Lower lobe of right lung (tissue), 2 donors: Measurements from ENCODE around the gene TPP1. TPM values are rescaled to one million over a fixed set of nuclear protein-coding genes. Genes with fewer than 3 reads are reported as not detected.

Source experiments
- ATAC-seq, 2 donors: fragments of 200-7000 bp; cut with Tn5 transposase; one replicate each; pipeline ENCODE4 v1.9.1; 2020 to 2022; ENCODE audit warnings: mild to moderate bottlenecking in 2 of 2, moderate library complexity in 2 of 2
- DNase-seq: peaks from one replicate; pipeline ENCODE4 v3.0.0-alpha.2; 2020
- H3K27ac ChIP-seq: fragments of 200-600 bp; one replicate; pipeline ENCODE4 v1.8.0; 2022
- H3K27me3 ChIP-seq: fragments of 200-600 bp; one replicate; pipeline ENCODE4 v1.8.0; 2022; ENCODE audit warnings: low read depth
- H3K36me3 ChIP-seq: fragments of 200-600 bp; one replicate; pipeline ENCODE4 v1.8.0; 2022; ENCODE audit warnings: mild to moderate bottlenecking
- H3K4me1 ChIP-seq: fragments of 200-600 bp; one replicate; pipeline ENCODE4 v1.8.0; 2022
- H3K4me3 ChIP-seq: fragments of 200-600 bp; one replicate; pipeline ENCODE4 v1.8.0; 2022; ENCODE audit warnings: mild to moderate bottlenecking
- H3K9me3 ChIP-seq: fragments of 200-600 bp; one replicate; pipeline ENCODE4 v1.8.0; 2022
- intact Hi-C: fragments of 100-400 bp; cut with DNase I; formaldehyde crosslinking; loops from one replicate; pipeline ENCODE4 v1.11.0; 2022
- total RNA-seq: library from RNA; stranded (reverse); fragmentation: NEBNext Ultra II Directional; extraction: Animal tissue kit (Norgen Biotek cat#: 25700); gene quantifications from one replicate; pipeline ENCODE4 v1.2.1, GENCODE V29; 2021
- TF ChIP-seq, protein P1 (sequence below): fragments of 200-600 bp; IDR thresholded peaks from one replicate; pipeline ENCODE4 v1.8.0; 2022; ENCODE audit warnings: antibody characterized with exemption, mild to moderate bottlenecking
- donor health status: DM: no; HTN: yes; CAD: no; lungs with severe emphysema.

TPP1 gene
- total RNA-seq, 1 donor from 2014 or later = 231 TPM

DNA sequence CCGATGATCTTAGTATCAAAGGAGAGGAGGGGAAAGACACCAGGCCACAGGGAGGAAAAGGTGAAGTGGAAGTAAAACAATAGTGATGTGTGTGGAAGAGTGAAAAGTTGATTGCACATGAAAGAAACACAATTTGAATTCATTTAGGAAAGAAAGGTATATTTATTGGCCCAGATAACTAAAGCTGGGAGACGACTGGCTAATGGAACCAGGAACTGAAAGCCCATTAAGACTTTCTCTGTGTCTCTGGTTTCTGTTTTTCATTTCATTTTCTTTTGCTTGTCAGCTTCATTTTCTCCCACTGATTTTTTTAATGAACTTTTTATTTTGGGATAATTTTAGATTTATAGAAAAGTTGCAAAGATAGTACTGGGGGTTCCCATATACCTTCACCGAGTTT lies 41.5 kb upstream of the TPP1 start:
- Histone ChIP-seq H3K9me3 (no peaks in the 10 kb centered on the region), H3K27me3 (no peaks in the 10 kb centered on the region), H3K27ac (no peak overlapping the region), H3K36me3 (no peaks in the 10 kb centered on the region), H3K4me1 (no peaks in the 10 kb centered on the region), H3K4me3 (no peak overlapping the region)
- ATAC-seq = no peak
- TF ChIP-seq, protein P1, sequence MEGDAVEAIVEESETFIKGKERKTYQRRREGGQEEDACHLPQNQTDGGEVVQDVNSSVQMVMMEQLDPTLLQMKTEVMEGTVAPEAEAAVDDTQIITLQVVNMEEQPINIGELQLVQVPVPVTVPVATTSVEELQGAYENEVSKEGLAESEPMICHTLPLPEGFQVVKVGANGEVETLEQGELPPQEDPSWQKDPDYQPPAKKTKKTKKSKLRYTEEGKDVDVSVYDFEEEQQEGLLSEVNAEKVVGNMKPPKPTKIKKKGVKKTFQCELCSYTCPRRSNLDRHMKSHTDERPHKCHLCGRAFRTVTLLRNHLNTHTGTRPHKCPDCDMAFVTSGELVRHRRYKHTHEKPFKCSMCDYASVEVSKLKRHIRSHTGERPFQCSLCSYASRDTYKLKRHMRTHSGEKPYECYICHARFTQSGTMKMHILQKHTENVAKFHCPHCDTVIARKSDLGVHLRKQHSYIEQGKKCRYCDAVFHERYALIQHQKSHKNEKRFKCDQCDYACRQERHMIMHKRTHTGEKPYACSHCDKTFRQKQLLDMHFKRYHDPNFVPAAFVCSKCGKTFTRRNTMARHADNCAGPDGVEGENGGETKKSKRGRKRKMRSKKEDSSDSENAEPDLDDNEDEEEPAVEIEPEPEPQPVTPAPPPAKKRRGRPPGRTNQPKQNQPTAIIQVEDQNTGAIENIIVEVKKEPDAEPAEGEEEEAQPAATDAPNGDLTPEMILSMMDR = no peak
- DNase-seq = no peak
- intact Hi-C loops = no loop called here

DNA sequence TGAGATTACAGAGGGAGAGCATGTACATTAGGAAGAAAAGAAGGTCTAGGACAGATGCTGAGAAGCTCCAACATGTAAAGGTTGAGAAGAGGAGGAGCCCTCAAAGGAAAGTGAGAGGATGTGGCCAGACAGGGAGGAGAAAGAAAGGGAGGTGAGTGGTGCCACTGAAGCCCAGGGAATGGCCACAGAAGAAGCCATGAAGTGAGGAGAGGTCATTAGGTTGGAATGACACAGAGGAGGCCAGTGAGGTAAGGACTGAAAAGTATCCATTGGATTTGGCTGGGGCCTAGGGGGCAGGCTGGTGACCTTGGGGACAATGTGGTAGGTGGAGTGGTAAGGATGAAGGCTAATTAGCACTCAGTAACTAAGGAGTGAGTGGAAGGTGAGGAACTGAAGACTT lies 39.4 kb upstream of the TPP1 start:
- ATAC-seq (no peak), DNase-seq (no peak)
- H3K27me3 ChIP-seq = no peaks in the 10 kb centered on the region
- no peaks in the 10 kb centered on the region for H3K9me3 ChIP-seq
- TF ChIP-seq, protein P1 = no peak
- no peak overlapping the region for H3K27ac ChIP-seq
- no peaks in the 10 kb centered on the region for H3K36me3 ChIP-seq
- intact Hi-C loops = no loop called here
- H3K4me3 ChIP-seq = no peak overlapping the region
- H3K4me1 ChIP-seq = peaks cover 6% of the 10 kb centered on the region

DNA sequence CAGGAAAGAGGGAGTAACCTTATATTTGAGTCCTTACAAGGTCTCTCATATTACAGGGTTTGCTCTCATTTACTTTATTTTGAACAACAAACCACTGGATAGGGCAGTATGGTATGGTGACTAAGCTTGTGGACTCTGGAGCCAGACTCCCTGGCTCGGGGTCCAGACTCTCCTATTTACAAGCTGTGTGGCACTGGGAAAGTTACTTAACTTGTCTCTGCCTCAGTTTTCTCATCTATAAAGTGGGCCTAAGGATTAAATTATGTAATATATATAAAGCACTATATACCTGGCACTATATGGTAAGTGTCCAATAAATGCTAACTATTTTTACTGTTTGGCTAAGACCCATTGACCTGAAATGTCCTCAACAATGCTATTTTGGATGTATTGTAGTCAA lies 38.1 kb upstream of the TPP1 start:
- no peak for DNase-seq
- H3K4me1 ChIP-seq = peaks cover 6% of the 10 kb centered on the region
- TF ChIP-seq, protein P1 = no peak

DNA sequence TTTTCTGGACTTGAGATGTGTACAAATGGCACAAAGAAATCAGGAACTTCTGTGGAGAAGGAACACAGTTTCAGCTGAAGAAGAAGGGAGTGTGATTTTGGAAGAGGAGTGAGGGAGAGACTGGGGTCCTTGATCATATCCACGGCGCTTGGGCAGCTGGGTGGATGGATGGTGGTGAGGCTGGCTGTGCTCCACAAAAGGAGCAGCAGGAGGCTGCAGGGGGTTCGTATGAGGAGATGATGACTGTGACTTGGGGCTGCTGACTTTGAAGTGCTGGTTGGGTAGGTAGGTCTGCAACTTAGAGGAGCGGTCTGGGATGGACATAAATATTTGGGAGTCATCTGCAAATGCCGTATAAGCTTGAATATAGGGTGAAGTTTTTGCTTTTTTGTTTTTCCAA lies 37.7 kb upstream of the TPP1 start:
- Histone ChIP-seq H3K9me3 (no peaks in the 10 kb centered on the region), H3K27ac (no peak overlapping the region), H3K27me3 (no peaks in the 10 kb centered on the region), H3K4me3 (no peak overlapping the region), H3K4me1 (peaks cover 6% of the 10 kb centered on the region), H3K36me3 (no peaks in the 10 kb centered on the region)
- ATAC-seq (no peak), DNase-seq (no peak)
- intact Hi-C loops = no loop called here
- TF ChIP-seq, protein P1 = no peak

More for the DNA sequence above, 38.1 kb upstream of the TPP1 start:
- H3K9me3 ChIP-seq = no peaks in the 10 kb centered on the region
- no peak overlapping the region for H3K27ac ChIP-seq
- intact Hi-C loops = no loop called here
- ATAC-seq = no peak
- no peaks in the 10 kb centered on the region for H3K36me3 ChIP-seq
- H3K4me3 ChIP-seq = no peak overlapping the region
- no peaks in the 10 kb centered on the region for H3K27me3 ChIP-seq

DNA sequence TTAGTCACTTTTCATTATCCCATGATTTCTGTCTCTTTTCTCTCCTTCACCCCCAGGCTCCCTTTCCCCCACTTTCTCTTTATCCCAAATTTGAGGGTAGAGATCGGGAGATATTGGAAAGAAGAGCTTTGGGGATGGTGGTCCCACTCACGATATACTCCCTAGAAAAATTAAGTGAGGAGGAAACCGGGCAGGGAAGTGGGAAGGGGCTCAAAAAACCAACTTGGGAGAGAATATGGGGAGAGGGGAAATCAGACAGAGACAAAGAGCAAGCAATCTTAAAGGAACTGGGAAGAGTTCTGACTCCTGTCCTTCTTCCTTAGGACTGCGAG lies 37.3 kb upstream of the TPP1 start:
- peaks cover 8% of the 10 kb centered on the region for H3K4me1 ChIP-seq
- peak overlapping the region; percentile 44 for H3K4me3 ChIP-seq
- H3K9me3 ChIP-seq = no peaks in the 10 kb centered on the region
- H3K27ac ChIP-seq = no peak overlapping the region
- TF ChIP-seq, protein P1 = no peak
- no peaks in the 10 kb centered on the region for H3K36me3 ChIP-seq
- H3K27me3 ChIP-seq = no peaks in the 10 kb centered on the region
- no peak for DNase-seq
- no peak for ATAC-seq
- intact Hi-C loops = no loop called here
